K562 (cell line): Measurements from ENCODE around the gene GLG1.

Experiments
- PHF21A ChIP-seq: fragments of 450-650 bp; IDR thresholded peaks from 2 replicates; pipeline ENCODE4 v1.6.1; 2017; ENCODE audit warnings: low read depth, borderline replicate concordance
- TARDBP ChIP-seq: fragments of 450-650 bp; IDR thresholded peaks from 2 replicates; pipeline ENCODE4 v1.6.1; 2016
- ZNF184 ChIP-seq: sonication (generic); formaldehyde crosslinking; IDR thresholded peaks from 2 replicates; pipeline ENCODE4 v1.5.0; 2020; ENCODE audit warnings: missing genetic modification reagents
- ZNF311 ChIP-seq: fragments of 250-450 bp; sonication (Bioruptor Pico); IDR thresholded peaks from 2 replicates; pipeline ENCODE4 v1.4.0; 2020; ENCODE audit warnings: mild to moderate bottlenecking, moderate library complexity

- TF ChIP-seq ZNF311 (CRISPR knock-in tag) (no peak), PHF21A (no peak), TARDBP (no peak), ZNF184 (CRISPR knock-in tag) (no peak)
These were observed 140.0 kb downstream of the GLG1 start for GRCh38 chr16:74466872-74467271.
